ENCODE measurements around the gene GUCA1C. TPM values are rescaled to one million over a fixed set of nuclear protein-coding genes. Genes with fewer than 3 reads are reported as not detected.

The GUCA1C gene
- total RNA-seq (under 1 TPM in 1 of 9 donors, not detected in 8; 0.44 TPM), polyA plus RNA-seq (under 1 TPM in 1 of 3 donors, not detected in 2; 0.48 TPM)
- long read RNA-seq, donor 1, result 0 reads
- long read RNA-seq, donor 2, result 0 reads
- long read RNA-seq, donor 3, result 0 reads
- long read RNA-seq, donor 4, result 0 reads
- long read RNA-seq, donor 5, result 0 reads
- long read RNA-seq, donor 6, result 0 reads
- long read RNA-seq, donor 7, result 0 reads
- long read RNA-seq, donor 8, result 0 reads
- long read RNA-seq, donor 9, result 0 reads
- long read RNA-seq, donor 10, result 0 reads

GRCh38 chr3:108953700-108954099, at the start of gene GUCA1C:
TSS of gene GUCA1C (minus strand) at chr3:108953879. CDS start at chr3:108953762, 117 bp downstream.
- TF ChIP-seq POLR2A (IDR thresholded peaks at IDR 0.05) (no peak), CTCF (IDR thresholded peaks at IDR 0.05) (no peak)
- H3K4me1 ChIP-seq (replicated peaks in 1 of 2), result no peaks in the 10 kb centered on the region
- no peak within 1 kb of the TSS for H3K4me3 ChIP-seq
- intact Hi-C loops (cut with DNase I), result no loop called here
- H3K9me3 ChIP-seq (replicated peaks in 1 of 3), result no peaks in the 10 kb centered on the region
- no peaks in the 10 kb centered on the region for H3K36me3 ChIP-seq (replicated peaks in 1 of 2)
- DNase-seq, result no peak
- H3K27me3 ChIP-seq, result no peaks in the 10 kb centered on the region
- H3K27ac ChIP-seq, result no peak within 1 kb of the TSS
- 62 to 74% (median 63%) methylated on average over 1 of the region's 1 CpG for WGBS, 4 donors

- WGBS, 4 donors, result 36 to 62% (median 48%) methylated on average over 3 of the region's 3 CpGs
- Histone ChIP-seq H3K27me3 (no peaks in the 10 kb centered on the region), H3K27ac (no peak overlapping the region), H3K4me3 (no peak overlapping the region), H3K36me3 (replicated peaks in 1 of 2) (no peaks in the 10 kb centered on the region), H3K4me1 (replicated peaks in 1 of 2) (no peaks in the 10 kb centered on the region), H3K9me3 (replicated peaks in 1 of 3) (no peaks in the 10 kb centered on the region)
- TF ChIP-seq CTCF (IDR thresholded peaks at IDR 0.05), result no peak
- TF ChIP-seq POLR2A (IDR thresholded peaks at IDR 0.05), result no peak
- DNase-seq, result no peak
- intact Hi-C loops (cut with DNase I), result no loop called here
These were observed 44.8 kb upstream of the GUCA1C start for GRCh38 chr3:108998436-108998835.

GRCh38 chr3:108985844-108986243, 32.2 kb upstream of the GUCA1C start:
- TF ChIP-seq CTCF (IDR thresholded peaks at IDR 0.05) (no peak), POLR2A (IDR thresholded peaks at IDR 0.05) (no peak)
- no peak for DNase-seq
- H3K4me1 ChIP-seq (replicated peaks in 1 of 2), result no peaks in the 10 kb centered on the region
- no peak overlapping the region for H3K27ac ChIP-seq
- no peaks in the 10 kb centered on the region for H3K9me3 ChIP-seq (replicated peaks in 1 of 3)
- no peaks in the 10 kb centered on the region for H3K27me3 ChIP-seq
- no peaks in the 10 kb centered on the region for H3K36me3 ChIP-seq (replicated peaks in 1 of 2)
- 0 to 3% (median 2%) methylated on average over 1 of the region's 1 CpG for WGBS, 4 donors
- intact Hi-C loops (cut with DNase I), result no loop called here
- H3K4me3 ChIP-seq, result no peak overlapping the region

- Histone ChIP-seq H3K27me3 (no peaks in the 10 kb centered on the region), H3K27ac (no peak overlapping the region), H3K9me3 (replicated peaks in 1 of 3) (no peaks in the 10 kb centered on the region), H3K4me3 (no peak overlapping the region), H3K4me1 (replicated peaks in 1 of 2) (no peaks in the 10 kb centered on the region), H3K36me3 (replicated peaks in 1 of 2) (no peaks in the 10 kb centered on the region)
- TF ChIP-seq CTCF (IDR thresholded peaks at IDR 0.05), result no peak
- TF ChIP-seq POLR2A (IDR thresholded peaks at IDR 0.05), result no peak
- 84 to 100% (median 85%) methylated on average over 1 of the region's 1 CpG for WGBS, 4 donors
- no peak for DNase-seq
- intact Hi-C loops (cut with DNase I), result no loop called here
These were observed 29.4 kb upstream of the GUCA1C start for GRCh38 chr3:108983051-108983450.
